Skeletal muscle tissue (tissue), 4 donors: ENCODE results near the gene SALL3. TPM values are rescaled to one million over a fixed set of nuclear protein-coding genes. Genes with fewer than 3 reads are reported as not detected.

Experiments used
- H3K27ac ChIP-seq: one replicate; pipeline ENCODE4 v1.7.0; 2013; ENCODE audit warnings: mild to moderate bottlenecking, low read depth, low read length, inconsistent platforms
- H3K27me3 ChIP-seq, 3 donors: one replicate each; pipeline ENCODE4 v1.7.0; 2013; ENCODE audit warnings: low read length in 3 of 3; ENCODE audit not compliant: control insufficient read depth in 3 of 3, insufficient read depth in 3 of 3
- H3K36me3 ChIP-seq, 3 donors: one replicate each; pipeline ENCODE4 v1.7.0; 2013; ENCODE audit warnings: low read length in 3 of 3; ENCODE audit not compliant: control insufficient read depth in 3 of 3, insufficient read depth in 3 of 3
- H3K4me1 ChIP-seq, 3 donors: one replicate each; pipeline ENCODE4 v1.7.0; 2013; ENCODE audit warnings: low read length in 3 of 3, mild to moderate bottlenecking in 3 of 3; ENCODE audit not compliant: control insufficient read depth in 3 of 3, insufficient read depth in 3 of 3
- H3K4me3 ChIP-seq, 3 donors: one replicate each; pipeline ENCODE4 v1.7.0; 2013; ENCODE audit warnings: low read length in 3 of 3
- H3K9ac ChIP-seq, 3 donors: one replicate each; pipeline ENCODE4 v1.7.0; 2013; ENCODE audit warnings: low read length in 3 of 3, mild to moderate bottlenecking in 3 of 3, moderate library complexity in 2 of 3, low read depth in 1 of 3
- H3K9me3 ChIP-seq, 3 donors: one replicate each; pipeline ENCODE4 v1.7.0; 2013; ENCODE audit warnings: low read length in 3 of 3; ENCODE audit not compliant: control insufficient read depth in 3 of 3
- total RNA-seq: library from RNA; depleted of rRNA; stranded (reverse); fragments of >200 nt; gene quantifications from one replicate; pipeline ENCODE4 v1.2.3, GENCODE V29; 2014
- donor health status: Osteomylitis.

SALL3 gene
- total RNA-seq, 1 donor from 2014 or later, result not detected

- no peak overlapping the region for H3K9ac ChIP-seq
- H3K4me1 ChIP-seq, result peaks cover 0 to 6% (median 0%) of the 10 kb centered on the region in 3 donors
- no peaks in the 10 kb centered on the region for H3K36me3 ChIP-seq
- peaks cover 0 to 3% (median 3%) of the 10 kb centered on the region in 3 donors for H3K9me3 ChIP-seq
- H3K4me3 ChIP-seq, result no peak overlapping the region
- H3K27ac ChIP-seq, result no peak overlapping the region
- peaks cover 68 to 85% (median 82%) of the 10 kb centered on the region in 3 donors for H3K27me3 ChIP-seq
Observed at GRCh38 chr18:78971511-78972245, 7.9 kb upstream of the SALL3 start.

DNA sequence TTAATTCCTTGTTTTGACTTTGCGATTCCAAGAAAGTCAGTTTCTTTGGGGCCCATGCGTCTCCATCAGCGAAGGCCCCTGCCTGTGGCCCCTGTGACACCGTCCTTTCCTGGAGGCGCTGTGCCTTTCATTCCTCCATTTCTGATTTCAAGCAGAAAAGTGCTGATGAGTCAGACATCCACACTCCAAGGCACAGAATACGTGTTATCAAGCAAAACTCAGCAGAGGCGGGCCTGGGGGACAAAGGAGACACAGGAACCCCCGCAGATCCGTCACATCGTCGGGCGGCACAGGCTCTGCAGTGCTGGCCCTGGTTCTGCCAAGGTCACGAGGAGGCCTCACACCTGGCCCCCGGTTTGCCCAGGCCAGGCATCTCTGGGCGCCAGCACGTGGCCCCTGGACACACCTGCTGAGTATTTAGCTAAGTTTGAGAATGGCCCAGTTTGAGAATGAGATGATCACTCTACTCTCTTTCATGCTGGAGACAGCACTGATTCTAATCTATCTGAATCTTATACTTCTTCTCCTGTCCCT is 7.2 kb upstream of the SALL3 start:
- H3K27ac ChIP-seq, result no peak overlapping the region
- peaks cover 0 to 3% (median 3%) of the 10 kb centered on the region in 3 donors for H3K9me3 ChIP-seq
- H3K4me3 ChIP-seq, result no peak overlapping the region
- H3K36me3 ChIP-seq, result no peaks in the 10 kb centered on the region
- H3K27me3 ChIP-seq, result peaks cover 73 to 89% (median 84%) of the 10 kb centered on the region in 3 donors
- H3K9ac ChIP-seq, result no peak overlapping the region
- H3K4me1 ChIP-seq, result peaks cover 0 to 6% (median 0%) of the 10 kb centered on the region in 3 donors

DNA sequence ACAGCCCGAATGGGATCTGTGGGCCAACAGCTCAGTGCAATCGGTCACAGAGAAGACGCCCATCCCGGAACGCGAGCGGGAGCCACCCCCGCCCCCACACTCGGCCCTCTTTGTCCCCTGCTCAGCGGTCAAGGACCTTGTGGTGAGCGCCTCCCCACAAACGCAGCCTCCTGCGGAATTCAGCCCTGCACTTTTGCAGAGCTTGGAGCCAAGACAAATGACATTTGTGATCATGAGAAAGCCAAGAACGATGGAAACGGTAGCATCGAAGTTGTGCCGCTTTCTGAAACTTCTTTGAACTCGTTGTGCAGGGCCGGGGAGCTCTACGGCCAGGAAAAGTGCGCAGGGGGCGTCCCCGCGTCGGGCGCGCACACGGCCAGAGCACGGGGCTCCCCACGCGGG is 6.7 kb upstream of the SALL3 start:
- no peak overlapping the region for H3K9ac ChIP-seq
- no peak overlapping the region for H3K4me3 ChIP-seq
- H3K9me3 ChIP-seq, result peaks cover 0 to 3% (median 3%) of the 10 kb centered on the region in 3 donors
- no peaks in the 10 kb centered on the region for H3K36me3 ChIP-seq
- peaks cover 74 to 88% (median 85%) of the 10 kb centered on the region in 3 donors for H3K27me3 ChIP-seq
- H3K27ac ChIP-seq, result no peak overlapping the region
- peaks cover 0 to 6% (median 0%) of the 10 kb centered on the region in 3 donors for H3K4me1 ChIP-seq

DNA sequence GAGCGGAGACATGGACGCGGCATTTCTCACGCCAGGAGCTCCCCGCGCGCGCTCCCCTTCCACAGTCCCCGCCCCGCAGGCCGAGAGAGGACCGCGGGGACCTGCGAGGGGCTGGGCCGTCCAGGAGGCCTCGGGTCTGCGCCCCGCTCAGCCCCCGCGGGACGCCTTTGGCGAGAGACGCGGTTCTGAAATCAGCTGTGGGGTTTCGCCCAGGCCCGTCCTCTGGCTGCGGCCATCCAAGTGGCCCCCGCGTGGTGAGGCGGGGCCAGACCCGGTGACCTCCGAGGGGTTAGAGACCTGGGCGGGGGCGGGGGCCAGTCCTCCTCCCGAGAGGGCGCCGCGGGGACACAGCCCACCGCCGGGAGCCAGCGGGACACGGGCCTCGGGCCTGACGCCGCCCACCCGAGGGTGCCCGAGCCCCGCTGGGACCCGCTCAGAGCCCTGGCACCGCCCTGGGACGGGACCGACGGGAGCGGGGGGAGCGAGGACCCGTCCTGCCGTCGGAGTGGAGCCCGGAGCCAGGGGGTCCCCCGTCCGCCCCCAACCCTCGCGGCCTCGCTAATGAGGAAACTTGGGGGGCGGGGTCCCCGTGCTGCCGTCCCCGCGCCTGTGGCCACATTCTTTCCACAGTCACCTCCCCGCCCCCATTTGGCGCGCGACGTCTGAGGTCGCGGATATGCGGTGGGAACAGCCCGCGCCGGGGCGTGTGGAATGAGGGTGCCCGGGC is 6.1 kb upstream of the SALL3 start:
- Histone ChIP-seq H3K9me3 (peaks cover 0 to 3% (median 3%) of the 10 kb centered on the region in 3 donors), H3K4me1 (peaks cover 0 to 8% (median 0%) of the 10 kb centered on the region in 3 donors), H3K27me3 (peaks cover 77 to 92% (median 89%) of the 10 kb centered on the region in 3 donors), H3K27ac (no peak overlapping the region), H3K9ac (no peak overlapping the region), H3K4me3 (no peak overlapping the region), H3K36me3 (no peaks in the 10 kb centered on the region)

DNA sequence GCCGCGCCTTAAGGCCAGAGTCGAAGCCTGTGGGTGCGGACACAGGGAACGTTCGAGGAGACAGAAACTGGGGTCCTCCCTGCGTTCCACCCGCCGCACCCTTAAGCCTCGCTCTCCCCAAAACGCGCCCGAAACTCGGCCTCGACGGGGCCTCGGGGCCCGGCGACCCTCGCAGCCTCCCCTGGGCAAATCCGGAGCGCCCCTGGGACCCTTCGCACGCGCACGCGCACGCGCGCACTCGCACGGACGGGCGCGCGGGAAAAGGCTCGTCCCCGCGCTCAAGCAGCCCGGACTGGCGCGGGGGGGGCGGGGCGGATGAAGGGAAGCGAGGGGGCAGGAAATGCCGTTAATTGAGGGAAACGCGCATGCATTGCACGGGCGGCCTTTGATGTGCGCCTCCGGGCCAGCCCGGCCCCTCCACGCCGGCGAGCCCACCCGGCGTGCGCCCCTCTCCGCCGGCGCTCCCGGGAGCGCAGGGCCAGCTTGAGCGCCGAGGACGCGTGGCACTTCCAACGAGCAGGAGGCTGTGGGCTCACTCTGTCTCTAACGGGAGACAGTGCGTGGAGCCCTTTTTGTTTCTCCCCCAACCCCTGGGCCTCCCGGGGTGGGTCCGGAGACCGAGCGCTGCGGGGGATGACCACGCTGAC is 5.4 kb upstream of the SALL3 start:
- H3K9me3 ChIP-seq, result peaks cover 0 to 3% (median 3%) of the 10 kb centered on the region in 3 donors
- peaks cover 75 to 94% (median 90%) of the 10 kb centered on the region in 3 donors for H3K27me3 ChIP-seq
- H3K27ac ChIP-seq, result no peak overlapping the region
- H3K4me1 ChIP-seq, result peaks cover 0 to 8% (median 0%) of the 10 kb centered on the region in 3 donors
- no peaks in the 10 kb centered on the region for H3K36me3 ChIP-seq
- H3K4me3 ChIP-seq, result no peak overlapping the region
- no peak overlapping the region for H3K9ac ChIP-seq

DNA sequence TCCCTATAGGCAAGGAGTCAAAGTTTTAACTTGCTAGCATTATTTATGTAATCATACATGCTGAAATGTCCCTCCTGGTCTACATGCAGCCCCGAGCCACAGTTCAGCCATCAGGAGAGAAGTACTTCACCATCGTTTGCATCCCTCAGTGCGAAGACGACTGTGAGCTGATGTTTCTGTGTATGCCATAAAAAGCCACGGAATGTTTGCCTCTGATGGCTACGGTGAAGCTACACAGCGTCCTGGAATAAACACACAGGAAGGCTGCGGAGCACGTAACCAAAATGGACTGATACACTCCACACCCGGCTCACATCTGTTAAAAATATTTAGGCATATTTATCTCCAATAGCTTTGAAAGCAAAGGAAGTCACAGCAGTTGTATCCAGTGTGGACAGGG is 4.3 kb upstream of the SALL3 start:
- H3K27me3 ChIP-seq, result peaks cover 75 to 86% (median 83%) of the 10 kb centered on the region in 3 donors

DNA sequence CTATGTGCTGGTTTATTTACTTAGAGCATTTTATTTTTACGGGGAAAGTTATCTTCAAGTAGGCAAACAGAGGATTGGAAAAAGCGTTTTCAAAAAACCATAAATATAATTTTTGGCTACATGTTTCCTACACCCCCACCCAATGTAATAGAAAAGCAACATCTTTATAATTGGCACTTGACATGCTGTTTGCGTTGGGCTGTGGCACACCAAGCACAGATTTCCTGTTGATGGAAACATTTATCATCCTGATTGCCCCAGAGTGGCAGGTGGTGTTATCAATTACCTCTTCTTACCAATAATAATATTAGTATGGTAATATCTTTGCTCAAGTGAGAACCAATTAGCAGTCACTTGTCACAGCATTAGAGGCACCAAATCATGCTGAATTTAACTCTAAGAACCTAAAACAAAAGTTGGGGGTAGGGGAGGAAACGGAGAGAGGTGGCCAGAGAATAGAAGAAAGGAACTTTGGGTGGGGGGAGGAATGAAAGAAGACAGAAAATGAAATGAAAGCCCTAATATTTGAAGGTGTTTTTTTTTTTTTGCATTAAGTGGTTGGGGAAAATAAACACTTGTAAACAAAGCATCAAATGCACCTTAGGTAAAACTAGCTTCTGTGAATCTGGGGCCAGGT is 3.8 kb upstream of the SALL3 start:
- Histone ChIP-seq H3K9ac (no peak overlapping the region), H3K9me3 (peaks cover 0 to under 1% (median under 1%) of the 10 kb centered on the region in 3 donors), H3K4me1 (peaks cover 0 to 8% (median 0%) of the 10 kb centered on the region in 3 donors), H3K27ac (no peak overlapping the region), H3K4me3 (no peak overlapping the region), H3K36me3 (no peaks in the 10 kb centered on the region), H3K27me3 (peaks cover 72 to 87% (median 85%) of the 10 kb centered on the region in 3 donors)

More for the DNA sequence above, 4.3 kb upstream of the SALL3 start:
- H3K27ac ChIP-seq, result no peak overlapping the region
- H3K36me3 ChIP-seq, result no peaks in the 10 kb centered on the region
- H3K9me3 ChIP-seq, result peaks cover 0 to 3% (median 3%) of the 10 kb centered on the region in 3 donors
- no peak overlapping the region for H3K9ac ChIP-seq
- no peak overlapping the region for H3K4me3 ChIP-seq
- peaks cover 0 to 8% (median 0%) of the 10 kb centered on the region in 3 donors for H3K4me1 ChIP-seq

DNA sequence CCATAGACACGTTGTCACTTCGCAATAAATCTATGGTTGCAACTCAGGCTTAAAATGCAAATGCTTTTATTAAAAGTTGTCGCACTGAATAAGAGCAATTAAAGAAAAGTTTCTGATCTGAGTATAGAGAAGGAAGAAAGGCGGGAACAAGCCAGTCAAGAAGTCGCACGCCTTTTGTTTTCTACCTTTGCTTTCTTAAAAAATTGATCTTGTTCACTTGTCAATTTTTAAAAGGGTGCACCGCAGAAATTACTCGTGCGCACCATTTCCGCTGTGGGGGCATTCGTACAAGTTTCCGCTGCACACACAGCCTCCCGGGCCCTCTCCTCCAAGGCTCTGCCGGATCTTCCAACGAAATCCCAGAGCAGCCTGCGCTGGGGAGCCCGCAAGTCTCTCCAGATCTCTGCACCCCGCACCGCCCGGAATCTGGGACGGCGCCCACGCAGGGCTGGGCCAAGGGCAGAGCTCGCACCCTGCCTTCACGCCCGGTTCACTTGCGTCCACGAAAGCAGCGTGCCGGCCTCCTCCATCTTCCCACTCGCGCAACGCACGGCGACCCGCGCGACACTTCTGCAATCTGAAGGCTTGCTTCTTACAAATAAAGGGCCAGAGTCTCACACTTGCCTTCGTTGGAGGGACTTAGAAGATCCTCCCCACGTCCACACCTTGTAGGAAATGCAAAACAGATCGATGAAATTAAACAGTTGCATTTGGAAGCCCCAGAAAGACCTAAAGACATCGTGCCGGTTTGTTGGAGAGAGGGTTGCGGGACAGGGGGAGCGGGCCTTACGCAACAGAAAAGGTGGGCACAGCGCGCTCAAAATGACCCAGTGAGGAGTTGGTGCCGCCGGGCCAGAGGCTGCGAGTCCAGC is 2.6 kb upstream of the SALL3 start:
- Histone ChIP-seq H3K36me3 (no peaks in the 10 kb centered on the region), H3K27me3 (peaks cover 72 to 87% (median 85%) of the 10 kb centered on the region in 3 donors), H3K27ac (no peak overlapping the region), H3K9ac (no peak overlapping the region), H3K4me1 (peaks cover 0 to 8% (median 0%) of the 10 kb centered on the region in 3 donors), H3K4me3 (no peak overlapping the region), H3K9me3 (no peaks in the 10 kb centered on the region)
